Endothelial cell of umbilical vein (primary cell): ENCODE data around the gene ZBTB46. TPM values are rescaled to one million over a fixed set of nuclear protein-coding genes. Genes with fewer than 3 reads are reported as not detected.

Experiments
- BruUV-seq: library from RNA; stranded (reverse); fragments of 400-500 nt; replicated peaks from 2 replicates; lab custom pipeline; 2021; lab: Mats Ljungman, UMichigan
- CTCF ChIA-PET: fragments of 300-600, 350-600 bp; sonication (Branson Sonifier 250); formaldehyde crosslinking; loops from one replicate; lab custom pipeline; 2021; ENCODE audit warnings: antibody characterized with exemption, inconsistent platforms; lab: Charles Lee
- POLR2A ChIA-PET: fragments of 300-600, 350-600 bp; sonication (Branson Sonifier 250); formaldehyde crosslinking; loops from one replicate; lab custom pipeline; 2021; ENCODE audit warnings: antibody characterized with exemption, inconsistent platforms; lab: Charles Lee
- DNase-seq: peaks from one replicate; pipeline ENCODE4 v3.0.0-alpha.2; 2011; ENCODE audit warnings: low read depth, low spot score
- FAIRE-seq: peaks from 2 replicates; lab custom pipeline; 2011; peaks lifted over from hg19 to GRCh38; lab: Jason Lieb, UNC
- H2AFZ ChIP-seq: 2 replicates; pipeline ENCODE4 v1.6.0; 2012; ENCODE audit warnings: low read depth, low read length, control low read depth, inconsistent platforms
- H3K27ac ChIP-seq: 2 replicates; pipeline ENCODE4 v1.5.1; 2011; ENCODE audit warnings: low read depth, mild to moderate bottlenecking, control low read depth, low read length, moderate library complexity; ENCODE audit not compliant: insufficient read depth
- H3K27me3 ChIP-seq, 2 experiments: 2 replicates each; pipeline versions ENCODE4 v1.6.0 to v1.6.1; 2011; ENCODE audit warnings: low read length in 2 of 2, mixed read lengths in 1 of 2; ENCODE audit not compliant: control insufficient read depth in 2 of 2, insufficient read depth in 2 of 2
- H3K36me3 ChIP-seq, 2 experiments: 2 replicates in 1 of 2; 3 replicates in 1 of 2; pipeline ENCODE4 v1.5.1; 2011; ENCODE audit warnings: low read length in 2 of 2, mild to moderate bottlenecking in 1 of 2, moderate library complexity in 1 of 2; ENCODE audit not compliant: control insufficient read depth in 2 of 2, insufficient read depth in 2 of 2; ENCODE audit errors: extremely low read depth in 1 of 2
- H3K4me1 ChIP-seq: 3 replicates; pipeline ENCODE4 v1.5.1; 2011; ENCODE audit warnings: mild to moderate bottlenecking, low read length; ENCODE audit not compliant: control insufficient read depth, insufficient read depth; ENCODE audit errors: extremely low read depth
- H3K4me2 ChIP-seq: 2 replicates; pipeline ENCODE4 v1.6.1; 2011; ENCODE audit warnings: low read length, control low read depth, mixed read lengths; ENCODE audit not compliant: insufficient read depth
- H3K4me3 ChIP-seq, 3 experiments: fragments of 200-600 bp in 1 of 3; sonication (generic), shearing (Covaris generic) in 1 of 3; replicated peaks in 1 of 3; 2 replicates each; pipeline ENCODE4 v1.5.1; 2011 to 2016; ENCODE audit warnings: control low read depth in 3 of 3, low read length in 3 of 3, mild to moderate bottlenecking in 2 of 3, inconsistent platforms in 1 of 3, low read depth in 1 of 3, moderate library complexity in 1 of 3; ENCODE audit not compliant: insufficient read depth in 1 of 3
- H3K79me2 ChIP-seq: 2 replicates; pipeline ENCODE4 v1.6.0; 2012; ENCODE audit warnings: low read length, inconsistent platforms; ENCODE audit not compliant: control insufficient read depth, insufficient read depth
- H3K9ac ChIP-seq: replicated peaks from 2 replicates; pipeline ENCODE3; 2011; ENCODE audit warnings: low read length, control low read depth; ENCODE audit not compliant: insufficient read depth; ENCODE audit errors: extremely low read depth
- H3K9me1 ChIP-seq: replicated peaks from 3 replicates; pipeline ENCODE4 v1.6.0; 2011; ENCODE audit warnings: mild to moderate bottlenecking, low read length; ENCODE audit not compliant: control insufficient read depth, insufficient read depth; ENCODE audit errors: extremely low read depth
- H3K9me3 ChIP-seq: replicated peaks from 2 replicates; pipeline ENCODE4 v1.5.1; 2012; ENCODE audit warnings: low read length, inconsistent platforms; ENCODE audit not compliant: control insufficient read depth, insufficient read depth
- H4K20me1 ChIP-seq: replicated peaks from 2 replicates; pipeline ENCODE3; 2011; ENCODE audit warnings: mild to moderate bottlenecking, low read length; ENCODE audit not compliant: control insufficient read depth, insufficient read depth; ENCODE audit errors: extremely low read depth
- EZH2 ChIP-seq: IDR thresholded peaks from 2 replicates; pipeline ENCODE4 v1.6.1; 2012; ENCODE audit warnings: borderline replicate concordance, low read depth, mild to moderate bottlenecking, moderate library complexity, low read length, inconsistent platforms; ENCODE audit not compliant: severe bottlenecking
- FOS ChIP-seq: IDR thresholded peaks from 2 replicates; pipeline ENCODE4 v1.6.1; 2011; ENCODE audit warnings: mild to moderate bottlenecking, low read length, moderate library complexity, borderline replicate concordance; ENCODE audit not compliant: insufficient read depth
- GATA2 ChIP-seq: IDR thresholded peaks from 2 replicates; pipeline ENCODE4 v1.7.0; 2011; ENCODE audit warnings: low read depth, mild to moderate bottlenecking, moderate library complexity, mixed read lengths, low read length; ENCODE audit not compliant: insufficient read length, insufficient read depth
- JUN ChIP-seq: IDR thresholded peaks from 2 replicates; pipeline ENCODE4 v1.6.1; 2011; ENCODE audit warnings: borderline replicate concordance, low read depth; ENCODE audit not compliant: insufficient read length, insufficient read depth
- MAX ChIP-seq: IDR thresholded peaks from 2 replicates; pipeline ENCODE4 v1.6.1; 2011; ENCODE audit not compliant: insufficient read depth, insufficient read length
- MYC ChIP-seq: IDR thresholded peaks from one replicate; pipeline ENCODE4 v1.6.1; 2011; ENCODE audit warnings: mild to moderate bottlenecking, low read depth, low read length
- POLR2A ChIP-seq: IDR thresholded peaks from 2 replicates; pipeline ENCODE4 v1.6.1; 2012; ENCODE audit warnings: low read depth, mild to moderate bottlenecking, control low read depth, low read length
- POLR2AphosphoS5 ChIP-seq: IDR thresholded peaks from 2 replicates; pipeline ENCODE4 v1.6.1; 2012; ENCODE audit warnings: low read depth, mild to moderate bottlenecking, control low read depth, low read length, moderate library complexity; ENCODE audit not compliant: insufficient read depth
- dilution Hi-C: fragments of 300-500 bp; cut with MboI; formaldehyde crosslinking; loops from one replicate; pipeline ENCODE4 v1.15.0; 2019; ENCODE audit warnings: low sequenced_read_pairs; ENCODE audit not compliant: extremely low pct_ligation_motif_present
- intact Hi-C: fragments of 100-400 bp; cut with micrococcal nuclease; formaldehyde crosslinking; loops from one replicate; pipeline ENCODE4 v1.10.0; 2022
- polyA plus RNA-seq, 4 experiments: library from polyadenylated mRNA; depleted of rRNA in 3 of 4; stranded (reverse) in 3 of 4; unstranded in 1 of 4; fragments of >200 nt; gene quantifications; 2 replicates each; pipeline versions ENCODE4 v1.2.1 to v1.2.3, GENCODE V29; 2011 to 2012; ENCODE audit warnings: missing spikeins in 1 of 4
- total RNA-seq: library from RNA; stranded (reverse); gene quantifications from 2 replicates; pipeline ENCODE4 v1.2.3, GENCODE V29; 2021
- TF ChIP-seq, protein P1 (sequence below), 2 donors: IDR thresholded peaks; 1 replicate in 1 of 2; 2 replicates in 1 of 2; pipeline ENCODE4 v1.5.1; 2011; ENCODE audit warnings: low read length in 2 of 2, mild to moderate bottlenecking in 2 of 2, moderate library complexity in 2 of 2, control low read depth in 1 of 2, inconsistent platforms in 1 of 2, low read depth in 1 of 2; ENCODE audit not compliant: insufficient read depth in 1 of 2; ENCODE audit errors: extremely low read depth in 1 of 2

ZBTB46 gene
- total and polyA plus RNA-seq, 2 donors (not counting 3 experiments of a cell fraction or from before 2014, with no cell fraction given), result 1.3 to 7.1 TPM

DNA sequence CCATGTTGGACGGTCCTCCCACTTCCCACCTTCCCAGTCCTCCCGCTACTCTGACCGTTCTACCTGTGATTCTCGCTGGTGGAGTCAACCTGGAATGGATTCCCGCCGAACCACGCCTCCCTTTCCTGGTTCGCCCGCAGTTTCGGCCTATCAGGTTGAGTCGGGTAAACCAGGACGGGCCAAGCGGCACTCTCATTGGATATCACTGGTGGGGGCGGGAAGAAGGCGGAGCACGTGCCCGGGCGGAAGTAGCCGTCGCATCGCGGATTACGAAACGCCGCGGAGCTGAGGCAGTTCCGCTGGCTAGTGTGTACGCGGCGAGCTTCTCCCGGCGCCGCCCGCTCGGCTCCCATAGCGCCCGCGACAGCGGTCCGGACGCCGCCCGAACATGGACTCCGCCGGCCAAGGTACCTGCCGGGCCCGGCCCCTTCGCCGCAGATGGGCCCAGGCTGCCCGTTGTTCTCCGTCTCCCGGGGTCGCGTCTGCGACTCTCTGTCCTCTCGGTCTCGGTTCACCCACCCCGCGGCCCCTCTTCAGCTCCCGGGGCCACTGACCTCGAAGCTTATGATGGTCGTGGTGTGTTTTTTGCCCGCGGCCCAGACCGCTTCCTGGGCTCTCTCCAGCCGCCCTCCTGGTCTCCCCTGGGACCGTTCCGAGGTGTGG is 34.0 kb upstream of the ZBTB46 start, which contains the start of gene TPD52L2:
TPD52L2 (plus strand) TSS at position 293 of the 663 bp plus-strand sequence; CDS start at position 389, 96 bp downstream.
- dilution Hi-C loops (no loop called here), intact Hi-C loops (loop anchor here (1.0 to 5.0 kb wide), 8 partner anchors 29 to 327 kb away; partner anchors contain the start of genes ARFRP1 and RTEL1)
- Histone ChIP-seq H3K9me3 (no peaks in the 10 kb centered on the region), H3K79me2 (peaks cover 38% of the 10 kb centered on the region), H3K36me3 (peaks cover 2 to 17% of the 10 kb centered on the region in 2 experiments), H4K20me1 (no peaks in the 10 kb centered on the region), H3K4me2 (peak within 1 kb of the TSS; percentile 74), H3K9ac (peak within 1 kb of the TSS; percentile 87), H3K27me3 (no peaks in the 10 kb centered on the region), H3K4me1 (peaks cover 5% of the 10 kb centered on the region), H2AFZ (peak within 1 kb of the TSS; percentile 63), H3K9me1 (no peaks in the 10 kb centered on the region), H3K4me3 (peak within 1 kb of the TSS; percentile 62 to 77 (median 68)), H3K27ac (peak within 1 kb of the TSS; percentile 69)
- TF ChIP-seq FOS (no peak), EZH2 (no peak), POLR2AphosphoS5 (peak; percentile 95), MAX (peak; percentile 97), GATA2 (no peak), JUN (no peak), MYC (peak; percentile 79), POLR2A (peak; percentile 90)
- TF ChIP-seq, protein P1, sequence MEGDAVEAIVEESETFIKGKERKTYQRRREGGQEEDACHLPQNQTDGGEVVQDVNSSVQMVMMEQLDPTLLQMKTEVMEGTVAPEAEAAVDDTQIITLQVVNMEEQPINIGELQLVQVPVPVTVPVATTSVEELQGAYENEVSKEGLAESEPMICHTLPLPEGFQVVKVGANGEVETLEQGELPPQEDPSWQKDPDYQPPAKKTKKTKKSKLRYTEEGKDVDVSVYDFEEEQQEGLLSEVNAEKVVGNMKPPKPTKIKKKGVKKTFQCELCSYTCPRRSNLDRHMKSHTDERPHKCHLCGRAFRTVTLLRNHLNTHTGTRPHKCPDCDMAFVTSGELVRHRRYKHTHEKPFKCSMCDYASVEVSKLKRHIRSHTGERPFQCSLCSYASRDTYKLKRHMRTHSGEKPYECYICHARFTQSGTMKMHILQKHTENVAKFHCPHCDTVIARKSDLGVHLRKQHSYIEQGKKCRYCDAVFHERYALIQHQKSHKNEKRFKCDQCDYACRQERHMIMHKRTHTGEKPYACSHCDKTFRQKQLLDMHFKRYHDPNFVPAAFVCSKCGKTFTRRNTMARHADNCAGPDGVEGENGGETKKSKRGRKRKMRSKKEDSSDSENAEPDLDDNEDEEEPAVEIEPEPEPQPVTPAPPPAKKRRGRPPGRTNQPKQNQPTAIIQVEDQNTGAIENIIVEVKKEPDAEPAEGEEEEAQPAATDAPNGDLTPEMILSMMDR (IDR thresholded peaks at IDR 0.05; ENCODE audit: extremely low read depth in 1 of 2, insufficient read depth in 1 of 2, low read depth in 1 of 2, low read length in 2 of 2), result no peak
- CTCF ChIA-PET, result interaction anchor here (0.9 to 3.9 kb wide), 20 partner anchors 7 to 327 kb away, joined by 3 to 24 read pairs (median 7); partner anchors contain the start of genes ARFRP1, PRPF6, PTK6 and UCKL1
- no TSS peak for BruUV-seq
- POLR2A ChIA-PET, result interaction anchor here (0.6 to 1.6 kb wide), 9 partner anchors 8 to 327 kb away, joined by 3 to 11 read pairs (median 3); partner anchors contain the start of genes GMEB2 and TCEA2
- FAIRE-seq, result peak; percentile 100
- DNase-seq, result peak; percentile 99
